LoVo (cell line): ENCODE data around the gene MEGF11.
"Not testable (repeated sequence)": the region's sequence is repeated elsewhere in the genome, so short reads cannot be mapped to it uniquely, and the experiment has no call there.

Experiments used
- DNase-seq: peaks from one replicate; pipeline ENCODE4 v3.0.0-alpha.2; 2016; ENCODE audit warnings: low spot score

The MEGF11 gene

GRCh38 chr15:66275352-66275751, 21.8 kb upstream of the MEGF11 start:
- no peak for DNase-seq

- no peak for DNase-seq
Observed at GRCh38 chr15:66270932-66271331, 17.4 kb upstream of the MEGF11 start.

- peak; percentile 86 for DNase-seq
Observed at GRCh38 chr15:66269326-66270090, 16.0 kb upstream of the MEGF11 start.

- no peak for DNase-seq
Observed at GRCh38 chr15:66264859-66265513, 11.4 kb upstream of the MEGF11 start.

GRCh38 chr15:66262837-66263236, 9.3 kb upstream of the MEGF11 start:
- not testable (repeated sequence) for DNase-seq

- DNase-seq = no peak
Observed at GRCh38 chr15:66261056-66261455, 7.5 kb upstream of the MEGF11 start.

- DNase-seq = no peak
Observed at GRCh38 chr15:66256692-66257091, 3.1 kb upstream of the MEGF11 start.

GRCh38 chr15:66254951-66255676, 1.6 kb upstream of the MEGF11 start:
- DNase-seq = no peak

- no peak for DNase-seq
Observed at GRCh38 chr15:66254089-66254950, 770 bp upstream of the MEGF11 start.

GRCh38 chr15:66252685-66253417, 699 bp downstream of the MEGF11 start:
- no peak for DNase-seq

- peak; percentile 75 for DNase-seq
Observed at GRCh38 chr15:66251790-66252684, 1.5 kb downstream of the MEGF11 start.

- no peak for DNase-seq
Observed at GRCh38 chr15:66251065-66251789, 2.3 kb downstream of the MEGF11 start.

GRCh38 chr15:66249605-66250174, 3.9 kb downstream of the MEGF11 start:
- DNase-seq = no peak

GRCh38 chr15:66246937-66247336, 6.6 kb downstream of the MEGF11 start:
- DNase-seq = no peak

GRCh38 chr15:66245832-66246231, 7.7 kb downstream of the MEGF11 start:
- not testable (repeated sequence) for DNase-seq

GRCh38 chr15:66241908-66242285, 11.7 kb downstream of the MEGF11 start:
- no peak for DNase-seq

- DNase-seq = no peak
Observed at GRCh38 chr15:66241087-66241907, 12.3 kb downstream of the MEGF11 start.

GRCh38 chr15:66240240-66240794, 13.2 kb downstream of the MEGF11 start:
- no peak for DNase-seq
